ENCODE data around the gene TRAP1. TPM values are rescaled to one million over a fixed set of nuclear protein-coding genes. Genes with fewer than 3 reads are reported as not detected.

TRAP1 gene
- total RNA-seq, 1 experiment from 2014 or later, result 416 TPM

GRCh38 chr16:3706253-3707012 lies 10.9 kb downstream of the TRAP1 start:
- no peak overlapping the region for H3K4me3 ChIP-seq (replicated peaks in 1 of 2; ENCODE audit: low read depth in 1 of 2, low read length in 2 of 2)
- no peak overlapping the region for H2AFZ ChIP-seq (ENCODE audit: low read depth, low read length, poor library complexity, severe bottlenecking)
- H3K9me3 ChIP-seq (ENCODE audit: control insufficient read depth in 1 of 2, insufficient read depth in 1 of 2, low read depth in 1 of 2, low read length in 2 of 2), result no peaks in the 10 kb centered on the region
- intact Hi-C loops (cut with micrococcal nuclease), result no loop called here
- no peak overlapping the region for H3K4me2 ChIP-seq (ENCODE audit: low read length)
- no peaks in the 10 kb centered on the region for H3K9me2 ChIP-seq (ENCODE audit: insufficient read depth)
- no peak for DNase-seq (ENCODE audit: low read depth, low spot score)
- no peaks in the 10 kb centered on the region for H3K4me1 ChIP-seq (ENCODE audit: control insufficient read depth in 1 of 2, insufficient read depth in 2 of 2, low read length in 2 of 2)
- no peak for ATAC-seq
- H3K27me3 ChIP-seq (ENCODE audit: insufficient read depth, low read length), result no peaks in the 10 kb centered on the region
- no peak overlapping the region for H3K9ac ChIP-seq (ENCODE audit: low read length)
- RAD21 ChIA-PET (ENCODE audit: low non-redundant PET in 1 of 2, low total read pairs in 2 of 2, uncharacterized antibody in 2 of 2, unreplicated experiment in 2 of 2), result no interaction called here
- BruUV-seq (replicated peaks), result no TSS peak
- H3K79me2 ChIP-seq (ENCODE audit: insufficient read depth, low read length), result peaks cover 97% of the 10 kb centered on the region
- H3K27ac ChIP-seq (ENCODE audit: low read depth, low read length), result no peak overlapping the region
- CTCF ChIA-PET, result no interaction called here
- peaks cover 0 to 4% of the 10 kb centered on the region in 2 experiments; a peak in 2 of 4 replicates for H3K36me3 ChIP-seq (ENCODE audit: control insufficient read depth in 1 of 2, insufficient read depth in 2 of 2, low read length in 2 of 2)
- TF ChIP-seq TCF7L2 (IDR thresholded peaks at IDR 0.05; ENCODE audit: borderline replicate concordance, extremely low read depth, insufficient read depth, insufficient read length) (no peak), REST (IDR thresholded peaks at IDR 0.05; ENCODE audit: low read depth) (no peak), EZH2phosphoT487 (IDR thresholded peaks at IDR 0.05; ENCODE audit: borderline replicate concordance) (no peak), FOSL1 (IDR thresholded peaks at IDR 0.05; ENCODE audit: low read depth) (no peak), MAX (IDR thresholded peaks at IDR 0.05) (no peak), ZBTB33 (IDR thresholded peaks at IDR 0.05; ENCODE audit: extremely low read depth, insufficient replicate concordance, low read length) (no peak), JUND (IDR thresholded peaks at IDR 0.05) (no peak), RAD21 (IDR thresholded peaks at IDR 0.05; ENCODE audit: low read depth) (no peak), POLR2AphosphoS5 (IDR thresholded peaks at IDR 0.05; ENCODE audit: low read depth, low read length) (no peak), CEBPB (IDR thresholded peaks at IDR 0.05; ENCODE audit: low read depth) (no peak), ELF1 (IDR thresholded peaks at IDR 0.05; ENCODE audit: borderline replicate concordance, low read depth) (no peak), SIN3A (IDR thresholded peaks at IDR 0.05; ENCODE audit: low read depth) (no peak), CTCF (IDR thresholded peaks at IDR 0.05 in 2 of 3, conservative IDR thresholded peaks at IDR 0.05 in 1 of 3; ENCODE audit: borderline replicate concordance in 1 of 3, insufficient read depth in 1 of 3, low read depth in 2 of 3, low read length in 2 of 3) (no peak), ZFX (IDR thresholded peaks at IDR 0.05) (no peak), SRF (IDR thresholded peaks at IDR 0.05; ENCODE audit: low read depth) (no peak), ZNF274 (IDR thresholded peaks at IDR 0.05; ENCODE audit: low read depth, low read length) (no peak)
- peaks cover 7% of the 10 kb centered on the region; the same call in 1 of the 2 replicates for H4K20me1 ChIP-seq (ENCODE audit: insufficient read depth)
- POLR2A ChIA-PET, result no interaction called here
